Measurements from ENCODE around the gene LMCD1. TPM values are rescaled to one million over a fixed set of nuclear protein-coding genes. Genes with fewer than 3 reads are reported as not detected.

Gene LMCD1
- total and polyA plus RNA-seq, 2 of the 4 experiments (the other 2 are of a cell fraction): 50.0 to 53.8 TPM

GRCh38 chr3:8517487-8517886 lies 15.9 kb downstream of the LMCD1 start:
- no CpG with 5 or more reads among the region's 2 CpGs for WGBS, 2 experiments (ENCODE audit: extremely low coverage in 2 of 2, insufficient read length in 1 of 2)
- no peak overlapping the region for H3K4me3 ChIP-seq (ENCODE audit: insufficient read depth, low read depth, low read length)
- H3K4ac ChIP-seq (ENCODE audit: low read depth, low read length): peak overlapping the region; percentile 1; the same call in 1 of the 2 replicates
- no peak overlapping the region for H2BK120ac ChIP-seq (ENCODE audit: low read depth, low read length)
- DNase-seq: no peak
- peaks cover 12% of the 10 kb centered on the region for H3K9me1 ChIP-seq (ENCODE audit: insufficient read depth, low read length)
- dilution Hi-C loops (cut with HindIII; ENCODE audit: low sequenced_read_pairs, unreplicated experiment): no loop called here
- no peak overlapping the region for H3K4me2 ChIP-seq (ENCODE audit: low read depth, low read length)
- H2AK5ac ChIP-seq (ENCODE audit: low read depth, low read length): peak overlapping the region; percentile 59; the same call in 1 of the 2 replicates
- H3K36me3 ChIP-seq (ENCODE audit: control insufficient read depth, insufficient read depth, low read length): peaks cover 6% of the 10 kb centered on the region
- peaks cover 10% of the 10 kb centered on the region for H3K4me1 ChIP-seq (ENCODE audit: control insufficient read depth, insufficient read depth, low read length)
- no TSS peak for BruUV-seq (replicated peaks)
- in situ Hi-C loops (cut with MboI; ENCODE audit: low sequenced_read_pairs): no loop called here
- no peaks in the 10 kb centered on the region for H3K27me3 ChIP-seq (ENCODE audit: control insufficient read depth, insufficient read depth, low read length)
- H3K9me3 ChIP-seq (ENCODE audit: control insufficient read depth, insufficient read depth, low read length): no peaks in the 10 kb centered on the region
- no peak overlapping the region for H4K5ac ChIP-seq (ENCODE audit: low read depth, low read length)
- no peak overlapping the region for H3K9ac ChIP-seq (ENCODE audit: low read depth, low read length)
- TF ChIP-seq CTCF (conservative IDR thresholded peaks at IDR 0.05; ENCODE audit: low read depth, low read length): no peak
- no peak for TF ChIP-seq CEBPB (IDR thresholded peaks at IDR 0.05; ENCODE audit: low read depth, low read length)
- no peak for TF ChIP-seq SMC3 (IDR thresholded peaks at IDR 0.05; ENCODE audit: low read depth, low read length)
- no peak overlapping the region for H2BK15ac ChIP-seq (ENCODE audit: low read depth, low read length)
- intact Hi-C loops (cut with micrococcal nuclease): no loop called here
- H3K14ac ChIP-seq (replicated peaks; ENCODE audit: low read depth, low read length): no peak overlapping the region
- peak overlapping the region; percentile 48 for H2BK5ac ChIP-seq (ENCODE audit: low read depth, low read length, poor library complexity, severe bottlenecking)
- no peak overlapping the region for H3K23ac ChIP-seq (ENCODE audit: low read depth, low read length)
- H2AK9ac ChIP-seq (replicated peaks; ENCODE audit: low read depth, low read length, poor library complexity): no peak overlapping the region
- no peak overlapping the region for H3K27ac ChIP-seq (ENCODE audit: insufficient read depth, low read length)
- no peak overlapping the region for H2BK20ac ChIP-seq (ENCODE audit: low read depth, low read length)
- H3K56ac ChIP-seq (ENCODE audit: extremely low read depth, insufficient read depth, low read length): no peak overlapping the region
- no peak overlapping the region for H4K91ac ChIP-seq (ENCODE audit: insufficient read depth, low read depth, low read length)
- CTCF ChIA-PET: interaction anchor here (0.8 kb wide), 1 partner anchor 49 kb away, joined by 3 read pairs; no protein-coding TSS in a partner anchor
- no peaks in the 10 kb centered on the region; the same call in 1 of the 2 replicates for H4K20me1 ChIP-seq (ENCODE audit: insufficient read depth, low read length)
- no peak overlapping the region for H2AFZ ChIP-seq (replicated peaks; ENCODE audit: low read length, poor library complexity)
- ATAC-seq (ENCODE audit: low read depth): no peak
- H3K18ac ChIP-seq (ENCODE audit: low read depth, low read length): peak overlapping the region; percentile 61; the same call in 1 of the 2 replicates
- POLR2A ChIA-PET (ENCODE audit: unreplicated experiment): no interaction called here
- H4K8ac ChIP-seq (ENCODE audit: low read depth in 2 of 2, low read length in 2 of 2): no peak overlapping the region; a peak in 1 of 4 replicates
- peaks cover 7 to 21% of the 10 kb centered on the region in 2 experiments; a peak in 3 of 4 replicates for H3K79me1 ChIP-seq (ENCODE audit: low read depth in 1 of 2, low read length in 2 of 2)

Measured in IMR-90 (cell line).